Metanephros (tissue), 2 donors: ENCODE data around the gene ZNF692. TPM values are rescaled to one million over a fixed set of nuclear protein-coding genes. Genes with fewer than 3 reads are reported as not detected.

ENCODE experiments used
- small RNA-seq: library from RNA; depleted of rRNA; stranded (forward); fragments of <200 nt; gene quantifications from one replicate; pipeline ENCODE3, GENCODE V24; 2014; ENCODE audit warnings: low replicate concordance
- total RNA-seq: library from RNA; depleted of rRNA; stranded (reverse); fragments of >200 nt; gene quantifications from one replicate; pipeline ENCODE4 v1.2.3, GENCODE V29; 2014

ZNF692 gene, protein sequence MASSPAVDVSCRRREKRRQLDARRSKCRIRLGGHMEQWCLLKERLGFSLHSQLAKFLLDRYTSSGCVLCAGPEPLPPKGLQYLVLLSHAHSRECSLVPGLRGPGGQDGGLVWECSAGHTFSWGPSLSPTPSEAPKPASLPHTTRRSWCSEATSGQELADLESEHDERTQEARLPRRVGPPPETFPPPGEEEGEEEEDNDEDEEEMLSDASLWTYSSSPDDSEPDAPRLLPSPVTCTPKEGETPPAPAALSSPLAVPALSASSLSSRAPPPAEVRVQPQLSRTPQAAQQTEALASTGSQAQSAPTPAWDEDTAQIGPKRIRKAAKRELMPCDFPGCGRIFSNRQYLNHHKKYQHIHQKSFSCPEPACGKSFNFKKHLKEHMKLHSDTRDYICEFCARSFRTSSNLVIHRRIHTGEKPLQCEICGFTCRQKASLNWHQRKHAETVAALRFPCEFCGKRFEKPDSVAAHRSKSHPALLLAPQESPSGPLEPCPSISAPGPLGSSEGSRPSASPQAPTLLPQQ
- 37.7 TPM for total RNA-seq

DNA sequence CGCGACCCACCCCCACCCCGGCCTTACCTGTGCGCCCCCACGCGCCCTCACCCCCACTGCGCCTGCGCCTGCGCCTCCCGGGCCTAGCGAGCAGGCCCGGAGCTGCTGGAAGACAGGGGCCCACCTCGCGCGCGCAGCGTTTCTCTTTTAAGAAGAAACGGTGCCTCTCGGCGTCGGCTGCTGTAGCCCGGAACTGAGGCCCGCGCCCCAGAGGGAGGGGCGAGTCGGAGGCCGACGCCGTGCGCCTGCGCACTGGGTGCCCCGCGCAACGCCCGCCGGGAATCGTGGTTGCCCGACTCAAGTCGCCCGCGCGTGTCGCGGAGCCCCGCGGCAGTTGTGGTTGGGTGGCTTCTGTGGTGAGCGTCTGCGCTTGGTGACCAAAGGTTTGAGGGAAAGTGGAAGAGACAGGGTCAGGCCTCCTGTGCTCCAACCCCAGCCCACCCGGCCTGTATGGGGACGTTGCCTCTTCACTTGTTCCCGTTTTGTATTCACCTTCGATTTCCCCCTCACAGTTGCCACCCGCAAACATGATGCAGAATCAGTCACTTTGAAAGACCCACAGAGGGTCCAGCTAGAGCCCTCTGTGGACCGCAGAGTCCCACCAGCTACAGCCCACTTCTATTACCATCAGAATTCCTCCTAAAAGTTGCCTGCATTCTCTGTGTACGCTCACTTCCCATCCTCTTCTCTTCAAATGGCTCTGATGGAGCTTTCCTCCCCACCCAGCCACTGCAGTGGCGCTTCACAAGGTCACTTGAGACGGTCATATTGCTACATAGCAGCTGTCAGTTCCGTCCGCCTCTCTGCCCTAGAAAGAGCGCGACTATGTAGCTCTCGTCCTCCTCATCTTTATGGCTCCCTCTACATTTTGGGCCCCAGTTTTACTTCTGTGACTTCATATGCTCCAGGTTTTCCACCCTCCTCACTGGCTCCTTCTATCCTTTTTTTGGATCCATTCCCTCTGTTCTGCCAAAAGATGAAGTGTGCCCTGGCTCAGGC, at the start of gene ZNF692:
Gene ZNF692, minus strand, starts transcription at position 195 of the 999 bp plus-strand sequence. CDS start 776 bp downstream, outside the sequence.

DNA sequence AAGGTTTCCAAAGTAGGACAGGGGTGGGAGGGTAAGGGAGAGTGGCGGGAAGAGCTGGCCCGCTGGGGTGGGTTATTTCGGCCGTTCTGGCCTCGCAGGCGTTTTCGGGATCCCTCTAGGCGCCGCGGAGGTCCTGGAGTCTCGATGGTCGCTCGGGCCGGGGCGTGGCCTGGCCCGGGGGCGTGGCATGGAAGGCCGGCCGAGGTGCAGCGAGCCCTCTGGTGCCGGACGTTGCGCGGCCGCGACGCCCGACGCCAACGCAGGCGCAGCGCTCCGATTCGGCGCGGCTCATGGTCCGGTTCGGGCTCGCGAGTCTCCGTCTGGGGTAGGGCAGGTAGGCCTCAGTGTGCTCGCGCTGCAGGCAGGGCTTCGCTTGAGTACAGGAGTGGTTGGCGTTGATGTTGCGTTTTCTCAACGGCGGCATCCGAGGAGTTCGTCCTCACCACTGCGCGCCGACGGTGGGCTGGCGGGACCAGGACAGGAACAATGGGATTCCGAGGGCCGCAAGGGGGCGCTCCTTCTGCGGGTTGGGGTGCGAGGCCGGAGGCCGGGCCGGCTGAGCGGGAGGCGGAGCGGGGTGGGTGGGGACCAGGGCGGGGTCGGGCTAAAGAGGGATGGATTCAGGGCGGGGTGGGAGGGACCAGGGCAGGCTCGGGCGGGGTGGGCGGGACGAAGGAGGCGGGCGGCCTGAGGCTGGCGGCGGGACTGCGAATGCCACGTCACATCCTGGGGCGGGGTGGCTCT, 47.3 kb upstream of the ZNF692 start, which contains the start of gene PGBD2:
Gene PGBD2, plus strand, starts transcription at position 227 of the 744 bp plus-strand sequence. CDS start 7,628 bp downstream, outside the sequence.

DNA sequence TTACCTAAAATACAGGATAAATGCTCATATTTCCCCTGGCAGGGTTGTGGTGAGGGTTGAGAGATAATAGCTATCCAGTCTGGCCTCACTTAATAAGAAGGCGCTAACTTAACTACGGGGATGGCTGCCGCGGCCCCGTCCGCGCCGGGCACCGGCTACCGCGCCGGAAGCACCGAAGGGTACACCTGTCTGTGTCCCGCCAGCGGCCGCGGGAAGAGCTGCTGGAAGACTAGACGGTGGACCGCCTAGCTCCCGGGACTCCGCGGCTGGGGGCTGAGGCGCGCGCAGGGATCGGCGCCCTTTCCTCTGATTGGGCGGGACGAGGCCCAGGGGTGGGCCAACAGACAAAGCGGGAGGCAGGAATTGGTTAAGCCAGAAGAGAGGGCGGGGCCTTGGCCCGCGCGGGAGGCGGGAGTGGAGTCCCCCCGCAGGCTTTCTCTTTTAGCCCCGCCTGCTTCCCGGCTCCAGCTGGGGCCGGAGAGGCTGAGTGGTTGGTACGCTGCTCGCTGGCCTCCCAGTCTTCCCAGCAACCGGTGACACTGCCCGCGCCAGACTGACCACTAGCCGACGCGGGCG, 21.0 kb downstream of the ZNF692 start, which contains the start of gene ZNF672:
Gene ZNF672, plus strand, starts transcription at position 444 of the 576 bp plus-strand sequence. CDS start 9,051 bp downstream, outside the sequence.

DNA sequence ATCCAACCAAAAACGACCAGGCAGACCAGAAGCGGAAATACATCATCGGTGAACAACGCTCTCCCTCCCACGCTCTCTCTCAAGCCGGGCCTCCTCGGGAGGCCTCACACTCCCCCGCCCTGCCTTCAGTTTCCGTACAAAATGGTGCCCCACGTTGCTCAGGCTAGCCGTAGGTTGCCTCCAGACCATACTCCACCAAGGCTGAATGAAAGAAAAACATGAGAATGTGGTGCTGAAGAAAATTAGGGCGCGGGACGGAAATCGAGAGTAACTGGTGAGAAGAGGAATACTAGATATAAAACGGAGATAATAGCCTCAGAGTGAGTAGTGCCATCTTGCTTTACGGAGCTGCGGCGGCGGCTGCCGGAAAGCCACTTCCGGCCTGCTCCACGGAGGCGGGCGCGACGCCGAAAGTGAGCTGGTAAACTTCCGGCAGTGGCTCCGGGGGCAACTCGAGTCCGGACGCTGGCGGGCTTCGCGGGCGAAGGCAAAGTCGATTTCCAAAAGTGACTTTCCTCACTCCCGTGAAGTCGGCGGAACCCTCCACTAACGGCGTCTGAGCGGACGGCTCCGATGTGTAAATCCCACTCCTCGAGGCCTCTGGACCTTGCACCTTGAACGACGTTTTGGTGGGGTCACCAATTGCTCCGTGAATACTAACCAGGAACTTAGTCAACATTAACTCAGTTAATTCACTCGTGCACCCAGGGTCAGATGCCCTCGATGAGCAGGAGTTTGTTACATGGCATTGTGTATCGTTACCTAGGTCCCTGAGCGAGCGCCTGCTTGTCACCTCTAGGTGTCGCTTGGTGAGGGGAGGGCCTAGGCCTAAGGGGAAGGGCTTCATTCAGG, 32.8 kb downstream of the ZNF692 start, which contains the start of gene SH3BP5L:
Gene SH3BP5L, minus strand, starts transcription at position 7 of the 852 bp plus-strand sequence. CDS start 980 bp downstream, outside the sequence.

Small RNAs within 50 kb of the gene (small RNA-seq; reads per million reads assigned to genes)
- not detected for gene MIR3124

Other genes starting within 250 kb of the ZNF692 start
- 0.06 TPM for gene OR2T11, start 224.0 kb downstream of the ZNF692 start, total RNA-seq
- gene OR2T35, start 213.8 kb downstream of the ZNF692 start, total RNA-seq = not detected
- gene OR2T27, start 203.6 kb downstream of the ZNF692 start, total RNA-seq = not detected
- not detected for gene OR14I1, start 156.3 kb downstream of the ZNF692 start, total RNA-seq
- not detected for gene LYPD8, start 103.3 kb downstream of the ZNF692 start, total RNA-seq
- 22.6 TPM for gene SH3BP5L, start 33.2 kb downstream of the ZNF692 start, total RNA-seq
- gene ZNF672, start 20.9 kb downstream of the ZNF692 start, total RNA-seq = 35.4 TPM
- 9.1 TPM for gene PGBD2, start 47.1 kb upstream of the ZNF692 start, total RNA-seq